HCT116 (cell line): ENCODE measurements around the gene PXK. TPM values are rescaled to one million over a fixed set of nuclear protein-coding genes. Genes with fewer than 3 reads are reported as not detected.

Experiments
- ATAC-seq: fragments of 200-7000 bp; cut with Tn5 transposase; 2 replicates; pipeline ENCODE4 v1.9.1; 2020; ENCODE audit warnings: mild to moderate bottlenecking, moderate library complexity
- BruUV-seq: library from RNA; stranded (reverse); fragments of 400-500 nt; replicated peaks from 2 replicates; lab custom pipeline; 2021; lab: Mats Ljungman, UMichigan
- CTCF ChIA-PET: fragments of 300-600 bp; sonication (Branson Sonifier 250); formaldehyde crosslinking; loops from one replicate; lab custom pipeline; 2021; ENCODE audit warnings: antibody characterized with exemption; lab: Charles Lee
- POLR2A ChIA-PET: fragments of 300-600, 350-600 bp; sonication (Branson Sonifier 250); formaldehyde crosslinking; loops from one replicate; lab custom pipeline; 2021; ENCODE audit warnings: antibody characterized with exemption; lab: Charles Lee
- RAD21 ChIA-PET, 2 experiments: fragments of 300-600 bp; sonication (Branson Sonifier 250); formaldehyde crosslinking; loops; one replicate each; lab custom pipeline; 2023; ENCODE audit warnings: low total read pairs in 2 of 2; ENCODE audit not compliant: uncharacterized antibody in 2 of 2, unreplicated experiment in 2 of 2, low non-redundant PET in 1 of 2; lab: Charles Lee
- DNase-seq: peaks from one replicate; pipeline ENCODE4 v3.0.0-alpha.2; 2010; ENCODE audit warnings: low read depth, low spot score
- H2AFZ ChIP-seq: fragments of 200-600 bp; shearing (Covaris generic), sonication (generic); 2 replicates; pipeline ENCODE4 v1.6.1; 2017; ENCODE audit warnings: low read depth, mixed run types, mixed read lengths, antibody characterized with exemption, low read length; ENCODE audit not compliant: poor library complexity, severe bottlenecking
- H3K27ac ChIP-seq: 2 replicates; pipeline ENCODE4 v1.5.1; 2012; ENCODE audit warnings: low read depth, low read length
- H3K27me3 ChIP-seq: fragments of 200-600 bp; sonication (generic); 2 replicates; pipeline ENCODE4 v1.6.1; 2016; ENCODE audit warnings: mixed run types, low read length, mixed read lengths; ENCODE audit not compliant: insufficient read depth
- H3K36me3 ChIP-seq, 2 experiments: fragments of 200-500 bp in 1 of 2; fragments of 200-600 bp in 1 of 2; sonication (Bioruptor generic) in 1 of 2; sonication (generic) in 1 of 2; 2 replicates each; pipeline versions ENCODE4 v1.5.1 to v1.6.1; 2014 to 2016; ENCODE audit warnings: low read length in 2 of 2, inconsistent platforms in 1 of 2, mixed read lengths in 1 of 2, mixed run types in 1 of 2; ENCODE audit not compliant: insufficient read depth in 2 of 2, control insufficient read depth in 1 of 2
- H3K4me1 ChIP-seq, 2 experiments: fragments of 200-600 bp in 1 of 2; sonication (generic) in 1 of 2; 2 replicates each; pipeline versions ENCODE4 v1.5.1 to v1.6.1; 2012 to 2017; ENCODE audit warnings: low read length in 2 of 2, inconsistent platforms in 1 of 2, mild to moderate bottlenecking in 1 of 2, mixed read lengths in 1 of 2, mixed run types in 1 of 2, moderate library complexity in 1 of 2; ENCODE audit not compliant: insufficient read depth in 2 of 2, control insufficient read depth in 1 of 2
- H3K4me2 ChIP-seq: fragments of 200-600 bp; sonication (generic); 2 replicates; pipeline ENCODE4 v1.6.1; 2017; ENCODE audit warnings: mixed run types, low read length, mixed read lengths
- H3K4me3 ChIP-seq, 2 experiments: fragments of 200-600 bp in 1 of 2; sonication (generic) in 1 of 2; replicated peaks in 1 of 2; 2 replicates each; pipeline ENCODE4 v1.5.1; 2011 to 2016; ENCODE audit warnings: low read length in 2 of 2, control low read depth in 1 of 2, low read depth in 1 of 2, mild to moderate bottlenecking in 1 of 2, mixed read lengths in 1 of 2, mixed run types in 1 of 2
- H3K79me2 ChIP-seq: fragments of 200-600 bp; sonication (generic); 2 replicates; pipeline ENCODE4 v1.6.1; 2017; ENCODE audit warnings: mild to moderate bottlenecking, mixed run types, low read length, moderate library complexity, mixed read lengths; ENCODE audit not compliant: insufficient read depth
- H3K9ac ChIP-seq: fragments of 200-600 bp; sonication (generic); 2 replicates; pipeline ENCODE4 v1.6.1; 2016; ENCODE audit warnings: low read length, mixed read lengths
- H3K9me2 ChIP-seq: fragments of 200-600 bp; sonication (generic), shearing (Covaris generic); 2 replicates; pipeline ENCODE4 v1.6.1; 2017; ENCODE audit warnings: mixed run types, mild to moderate bottlenecking, moderate library complexity; ENCODE audit not compliant: insufficient read depth
- H3K9me3 ChIP-seq, 2 experiments: fragments of 200-500 bp in 1 of 2; fragments of 200-600 bp in 1 of 2; sonication (Bioruptor generic) in 1 of 2; sonication (generic) in 1 of 2; 2 replicates each; pipeline ENCODE4 v1.6.1; 2014 to 2017; ENCODE audit warnings: low read length in 2 of 2, mixed read lengths in 2 of 2, inconsistent platforms in 1 of 2, low read depth in 1 of 2, mild to moderate bottlenecking in 1 of 2, mixed run types in 1 of 2, moderate library complexity in 1 of 2; ENCODE audit not compliant: control insufficient read depth in 1 of 2, insufficient read depth in 1 of 2
- H4K20me1 ChIP-seq: fragments of 200-600 bp; sonication (generic), shearing (Covaris generic); 2 replicates; pipeline ENCODE4 v1.6.1; 2017; ENCODE audit warnings: mixed run types, mild to moderate bottlenecking, moderate library complexity; ENCODE audit not compliant: insufficient read depth
- CBX3 ChIP-seq: IDR thresholded peaks from 2 replicates; pipeline ENCODE4 v1.6.1; 2012; ENCODE audit warnings: low read depth
- EGR1 ChIP-seq: IDR thresholded peaks from 2 replicates; pipeline ENCODE4 v1.6.1; 2012; ENCODE audit warnings: low read depth
- ELF1 ChIP-seq: IDR thresholded peaks from 2 replicates; pipeline ENCODE4 v1.6.1; 2012; ENCODE audit warnings: low read depth, borderline replicate concordance
- EZH2 ChIP-seq: fragments of 200-600 bp; sonication (generic); IDR thresholded peaks from 2 replicates; pipeline ENCODE4 v1.6.1; 2017; ENCODE audit warnings: antibody characterized with exemption, mixed run types
- EZH2phosphoT487 ChIP-seq: fragments of 200-600 bp; IDR thresholded peaks from 2 replicates; pipeline ENCODE4 v1.6.1; 2018; ENCODE audit warnings: antibody characterized with exemption, borderline replicate concordance
- FOSL1 ChIP-seq: IDR thresholded peaks from 2 replicates; pipeline ENCODE4 v1.6.1; 2012; ENCODE audit warnings: low read depth
- JUND ChIP-seq: IDR thresholded peaks from 2 replicates; pipeline ENCODE4 v1.6.1; 2012
- POLR2A ChIP-seq: IDR thresholded peaks from 2 replicates; pipeline ENCODE4 v1.7.0; 2011; ENCODE audit warnings: borderline replicate concordance; ENCODE audit not compliant: insufficient read depth, insufficient read length; ENCODE audit errors: extremely low read depth
- RAD21 ChIP-seq: IDR thresholded peaks from 2 replicates; pipeline ENCODE4 v1.6.1; 2012; ENCODE audit warnings: low read depth, mild to moderate bottlenecking
- REST ChIP-seq: IDR thresholded peaks from 2 replicates; pipeline ENCODE4 v1.6.1; 2012; ENCODE audit warnings: low read depth
- SRF ChIP-seq: IDR thresholded peaks from 2 replicates; pipeline ENCODE4 v1.6.1; 2012; ENCODE audit warnings: low read depth
- TCF7L2 ChIP-seq: IDR thresholded peaks from 2 replicates; pipeline ENCODE4 v1.7.0; 2011; ENCODE audit warnings: borderline replicate concordance, inconsistent platforms; ENCODE audit not compliant: insufficient read depth, insufficient read length; ENCODE audit errors: extremely low read depth
- YY1 ChIP-seq: IDR thresholded peaks from 2 replicates; pipeline ENCODE4 v1.6.1; 2011; ENCODE audit warnings: low read length, low read depth, moderate library complexity, mild to moderate bottlenecking; ENCODE audit not compliant: insufficient replicate concordance; ENCODE audit errors: extremely low read depth
- ZBTB33 ChIP-seq: IDR thresholded peaks from 2 replicates; pipeline ENCODE4 v1.6.1; 2011; ENCODE audit warnings: mild to moderate bottlenecking, low read length, moderate library complexity; ENCODE audit not compliant: insufficient replicate concordance; ENCODE audit errors: extremely low read depth
- ZFX ChIP-seq: fragments of 450-650 bp; IDR thresholded peaks from 2 replicates; pipeline ENCODE4 v1.6.1; 2017
- intact Hi-C: fragments of 100-400 bp; cut with micrococcal nuclease; formaldehyde crosslinking; loops from 2 replicates; pipeline ENCODE4 v1.10.0; 2022
- total RNA-seq: library from RNA; stranded (reverse); gene quantifications from one replicate; pipeline ENCODE4 v1.2.1, GENCODE V29; 2021; ENCODE audit not compliant: unreplicated experiment

Gene PXK
- total RNA-seq, 1 experiment from 2014 or later = 10.2 TPM

- H3K27ac ChIP-seq = no peak overlapping the region
- H2AFZ ChIP-seq = no peak overlapping the region
- H3K4me3 ChIP-seq = no peak overlapping the region
- ATAC-seq = no peak
- no peaks in the 10 kb centered on the region for H3K9me3 ChIP-seq
- no TSS peak for BruUV-seq
- H3K4me2 ChIP-seq = no peak overlapping the region
- intact Hi-C loops = no loop called here
- H3K27me3 ChIP-seq = no peaks in the 10 kb centered on the region
- H3K9me2 ChIP-seq = no peaks in the 10 kb centered on the region
- POLR2A ChIA-PET = no interaction called here
- TF ChIP-seq YY1 = no peak
- H3K9ac ChIP-seq = no peak overlapping the region
- H4K20me1 ChIP-seq = 0 out of 2 replicates have a peak, but pooled peaks cover 4% of the 10 kb centered on the region
- RAD21 ChIA-PET = no interaction called here
- peaks cover 35 to 36% of the 10 kb centered on the region in 2 experiments for H3K36me3 ChIP-seq
- H3K4me1 ChIP-seq = no peaks in the 10 kb centered on the region
- no peaks in the 10 kb centered on the region for H3K79me2 ChIP-seq
- CTCF ChIA-PET = interaction anchor here (1.3 kb wide), 1 partner anchor 204 kb away, joined by 3 read pairs; no protein-coding TSS in a partner anchor
- no peak for DNase-seq
Observed at GRCh38 chr3:58425782-58426181, 93.1 kb downstream of the PXK start.

- no TSS peak for BruUV-seq
- no peak for TF ChIP-seq EGR1
- no peak for TF ChIP-seq SRF
- TF ChIP-seq EZH2 = no peak
- TF ChIP-seq YY1 = no peak
- TF ChIP-seq REST = no peak
- no peak for TF ChIP-seq POLR2A
- no peak for TF ChIP-seq FOSL1
- no peak for TF ChIP-seq CBX3
- TF ChIP-seq RAD21 = no peak
- TF ChIP-seq ZBTB33 = no peak
- no peak for TF ChIP-seq ZFX
- TF ChIP-seq TCF7L2 = no peak
- TF ChIP-seq ELF1 = no peak
- no peak for TF ChIP-seq JUND
- no peak for TF ChIP-seq EZH2phosphoT487
Observed at GRCh38 chr3:58427661-58428361, 95.1 kb downstream of the PXK start.

More at GRCh38 chr3:58427661-58428361, 95.1 kb downstream of the PXK start:
- intact Hi-C loops = no loop called here
- Histone ChIP-seq H3K4me2 (no peak overlapping the region), H3K79me2 (peaks cover 2% of the 10 kb centered on the region), H3K4me3 (no peak overlapping the region), H3K27ac (no peak overlapping the region), H3K9me3 (no peaks in the 10 kb centered on the region), H3K9ac (no peak overlapping the region), H3K27me3 (no peaks in the 10 kb centered on the region), H3K9me2 (no peaks in the 10 kb centered on the region), H2AFZ (no peak overlapping the region), H3K4me1 (peaks cover 0 to 3% of the 10 kb centered on the region in 2 experiments; a peak in 1 of 4 replicates), H3K36me3 (peaks cover 39 to 43% of the 10 kb centered on the region in 2 experiments), H4K20me1 (0 out of 2 replicates have a peak, but pooled peaks cover 4% of the 10 kb centered on the region)
- no peak for ATAC-seq
- no peak for DNase-seq
- POLR2A ChIA-PET = no interaction called here
- RAD21 ChIA-PET = no interaction called here
- CTCF ChIA-PET = no interaction called here
